Stimulated activated CD4-positive, alpha-beta T cell treated with anti-CD3 and anti-CD28 coated beads, TNF-alpha, amount 100 ng/mL, for 24 hours (primary cell): ENCODE measurements around the gene FOXC2.
"Not testable (repeated sequence)": the region's sequence is repeated elsewhere in the genome, so short reads cannot be mapped to it uniquely, and the experiment has no call there.

Experiments
- DNase-seq, 3 experiments: peaks; one replicate each; pipeline ENCODE4 v3.0.0-alpha.2; 2020; ENCODE audit warnings: low read depth in 3 of 3

FOXC2 gene

DNA sequence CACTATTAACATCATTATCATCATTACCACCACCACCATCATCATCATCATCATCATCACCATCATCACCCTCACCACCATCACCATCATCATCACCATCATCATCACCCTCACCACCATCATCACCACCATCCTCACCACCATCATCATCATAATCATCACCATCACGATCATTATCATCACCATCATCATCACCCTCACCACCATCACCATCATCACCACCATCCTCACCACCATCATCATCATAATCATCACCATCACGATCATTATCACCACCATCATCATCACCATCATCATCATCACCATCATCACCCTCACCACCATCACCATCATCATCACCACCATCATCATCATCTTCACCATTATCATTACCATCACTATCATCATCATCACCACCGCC is 21.3 kb downstream of the FOXC2 start:
- not testable (repeated sequence) for DNase-seq

DNA sequence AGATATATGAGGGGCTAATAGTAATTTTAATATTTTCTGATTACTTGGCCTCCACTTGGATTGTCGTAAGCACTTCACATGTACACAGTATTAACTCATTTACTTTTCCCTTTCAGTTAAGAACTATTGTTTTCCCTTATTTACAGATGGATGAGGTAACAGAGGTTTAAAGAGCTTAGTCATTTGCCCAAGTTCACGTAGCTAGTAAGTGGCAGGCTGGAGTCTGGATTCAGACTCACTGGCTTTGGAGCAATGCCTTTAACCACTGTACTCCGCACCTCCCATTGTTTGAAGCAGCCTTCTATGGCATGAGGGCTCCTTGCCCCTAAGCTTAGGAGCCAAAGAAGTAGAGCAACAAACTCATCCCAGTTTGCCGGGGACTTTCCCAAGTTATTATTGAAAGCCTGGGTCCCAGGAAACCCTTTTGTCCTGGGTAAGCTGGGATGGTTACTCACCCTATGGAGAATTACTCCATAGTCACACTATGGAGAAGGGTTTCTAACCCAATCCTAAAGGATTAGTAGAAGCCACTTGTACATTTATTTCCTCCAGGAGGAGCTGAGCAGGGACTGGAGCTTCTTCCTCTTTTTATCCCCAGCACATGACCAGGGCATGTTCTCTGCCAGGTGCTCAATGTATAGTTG is 24.0 kb downstream of the FOXC2 start:
- DNase-seq, result no peak

DNA sequence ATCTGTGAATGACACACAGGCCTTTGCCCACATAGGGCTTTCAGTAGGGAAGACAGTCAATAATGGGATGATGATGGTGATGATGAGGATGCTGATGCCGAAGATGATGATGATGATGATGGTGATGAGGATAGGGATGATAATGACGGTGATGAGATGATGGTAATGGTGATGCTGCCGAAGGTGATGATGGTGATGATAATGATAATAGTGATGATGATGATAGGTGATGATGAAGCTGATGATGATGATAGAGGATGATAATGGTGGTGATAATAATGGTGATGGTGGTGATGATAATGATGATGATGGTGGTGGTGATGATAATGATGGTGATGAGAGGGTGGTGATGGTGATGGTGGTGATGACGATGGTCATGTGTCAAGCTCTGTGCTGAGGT is 24.6 kb downstream of the FOXC2 start:
- DNase-seq, result no peak

DNA sequence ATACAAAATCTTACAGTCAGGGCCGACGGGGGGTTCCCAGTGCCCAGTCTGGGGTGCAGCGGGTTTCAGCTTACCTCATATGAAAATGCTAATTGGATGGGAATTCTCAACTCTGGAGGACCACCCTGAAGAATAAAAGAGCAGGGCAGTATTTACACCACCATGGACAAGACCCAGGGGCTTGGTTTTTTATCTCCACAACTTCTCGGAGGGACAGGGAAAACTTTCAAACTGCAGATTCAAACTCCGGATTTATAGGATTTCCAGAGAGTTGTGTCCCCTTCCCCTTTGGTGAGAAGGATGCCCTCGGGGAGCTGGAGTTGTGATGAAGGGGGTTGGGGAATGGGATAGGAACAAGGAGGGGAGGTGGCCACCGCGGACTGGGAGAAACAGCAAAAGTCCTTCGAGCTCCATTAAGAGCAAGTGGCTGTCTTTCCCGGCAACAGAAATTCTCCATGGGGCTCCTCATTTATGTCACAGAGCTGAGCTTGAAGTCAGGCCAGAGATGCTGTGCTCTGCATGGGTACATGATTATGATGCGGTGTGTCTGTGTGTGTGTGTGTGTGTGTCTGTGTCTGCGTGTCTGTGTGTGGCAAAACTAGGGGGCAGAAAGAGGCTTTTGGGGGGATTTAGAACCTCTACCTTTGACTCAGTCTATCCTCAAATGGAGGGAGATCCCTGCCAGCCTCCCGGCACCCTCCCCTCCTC is 27.4 kb downstream of the FOXC2 start:
- DNase-seq, result no peak

DNA sequence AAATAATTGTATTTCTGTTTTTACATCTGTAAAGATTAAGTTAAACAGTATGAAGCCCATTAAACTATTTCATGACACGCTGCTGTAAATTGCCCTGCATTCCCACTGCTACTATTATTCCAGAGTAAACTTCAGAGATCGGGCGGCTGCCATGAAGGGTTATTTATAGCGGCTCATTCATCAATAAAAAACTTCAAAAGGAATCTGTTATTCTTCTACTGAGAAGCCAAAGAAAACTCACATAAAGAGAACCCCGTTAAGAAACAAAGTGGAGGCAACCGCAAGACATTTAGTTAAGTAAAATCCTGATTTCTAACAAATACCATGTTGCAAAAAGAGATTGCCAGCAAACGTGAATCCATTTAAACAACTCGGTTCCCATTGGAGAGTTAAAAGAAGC is 28.1 kb downstream of the FOXC2 start:
- DNase-seq, result no peak

DNA sequence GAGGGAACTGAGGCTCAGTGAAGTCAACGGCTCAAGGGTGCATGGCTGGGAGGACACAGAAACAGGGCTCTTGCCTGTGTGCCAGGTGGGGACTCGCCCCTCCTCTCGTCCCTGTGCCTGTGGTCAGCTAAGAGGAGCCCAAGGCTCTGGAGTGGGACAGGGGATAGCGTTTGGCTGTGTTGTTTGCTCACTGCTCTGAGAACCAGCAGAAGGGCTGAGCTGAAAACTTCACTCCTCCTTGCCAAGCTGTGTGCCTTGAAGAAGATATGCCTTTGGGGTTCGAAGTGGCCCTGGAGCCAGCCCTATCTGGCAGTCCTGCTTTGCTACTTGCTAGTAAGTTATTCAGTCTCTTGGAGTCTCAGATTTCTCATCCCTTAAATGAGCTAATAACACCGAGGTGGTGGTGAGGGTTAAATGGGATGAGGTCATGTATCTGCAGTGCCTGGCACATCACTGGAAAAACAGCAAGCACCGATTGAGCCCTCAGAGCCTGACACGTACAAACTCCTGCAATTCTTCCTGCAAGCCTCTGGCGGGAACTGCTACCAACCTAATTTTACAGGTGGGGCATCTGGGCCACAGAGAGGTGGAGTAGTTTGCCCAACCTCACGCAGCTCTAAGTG is 29.5 kb downstream of the FOXC2 start:
- no peak for DNase-seq

DNA sequence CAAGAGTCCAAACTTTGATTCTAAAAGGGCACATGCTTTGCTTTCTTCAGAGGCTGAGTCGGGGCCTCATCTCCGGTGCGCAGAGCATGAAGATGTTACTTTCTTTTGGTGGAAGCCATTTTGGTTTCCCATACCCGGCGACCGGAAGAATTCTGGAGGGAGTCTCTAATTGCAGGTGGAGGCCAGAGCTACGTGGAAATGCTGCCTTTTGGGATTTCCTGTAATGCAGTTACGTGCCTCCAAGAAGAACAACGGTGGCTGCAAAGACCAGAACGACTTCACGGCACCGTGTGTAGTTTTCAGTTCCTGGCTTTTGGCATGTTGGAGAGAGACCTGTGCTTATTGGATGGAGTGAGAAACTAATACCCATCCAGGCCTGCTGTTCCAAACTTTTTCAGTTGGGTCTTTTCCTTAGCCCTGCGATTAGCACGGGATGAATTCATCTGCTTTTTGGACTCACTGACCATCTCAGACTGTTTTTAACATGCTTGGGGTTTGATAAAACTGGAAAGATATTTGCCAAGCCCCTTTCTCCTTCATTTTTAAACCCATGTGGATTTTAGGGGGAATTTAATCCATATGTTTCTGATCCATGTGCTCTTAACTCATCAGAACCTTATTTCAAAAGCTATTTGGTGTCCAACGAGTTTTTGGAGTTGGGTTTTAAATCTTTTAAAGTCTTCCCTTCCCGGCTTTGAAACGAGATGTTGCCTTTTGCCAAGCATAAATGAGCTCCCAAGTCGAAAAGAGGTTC is 30.7 kb downstream of the FOXC2 start:
- DNase-seq, result no peak

DNA sequence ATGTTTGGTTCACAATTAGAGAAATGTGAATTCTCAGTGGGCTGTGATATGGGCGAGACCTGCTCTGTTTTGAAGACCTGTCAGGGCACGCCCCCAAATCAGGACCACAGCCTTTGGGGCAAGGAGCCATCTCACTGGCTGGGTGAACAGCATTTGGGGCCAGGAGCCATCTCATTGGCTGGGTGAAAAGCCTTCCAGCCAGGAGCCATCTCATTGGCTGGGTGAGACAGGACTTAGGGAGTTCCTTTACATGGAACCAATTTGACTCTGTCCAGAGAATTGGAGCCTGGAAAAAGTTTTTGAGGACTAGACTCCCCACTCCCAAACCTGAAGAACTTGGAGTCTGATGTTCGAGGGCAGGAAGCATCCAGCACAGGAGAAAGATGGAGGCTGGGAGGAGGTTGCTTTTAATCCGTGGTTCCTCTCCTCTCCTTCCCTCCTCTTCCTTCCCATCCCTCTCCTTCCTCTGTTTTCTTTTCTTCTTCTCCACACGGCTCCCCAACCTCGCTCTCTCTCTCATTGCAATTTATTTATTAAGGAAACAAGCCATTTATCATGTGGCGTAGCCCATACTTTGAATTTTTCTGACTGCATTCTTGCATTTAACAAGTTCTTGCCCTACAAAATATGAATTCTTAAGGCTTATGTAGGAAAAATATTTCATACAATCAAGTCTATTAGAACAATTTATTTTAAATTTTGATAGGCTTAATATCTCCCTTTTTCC is 31.4 kb downstream of the FOXC2 start:
- DNase-seq, result no peak

DNA sequence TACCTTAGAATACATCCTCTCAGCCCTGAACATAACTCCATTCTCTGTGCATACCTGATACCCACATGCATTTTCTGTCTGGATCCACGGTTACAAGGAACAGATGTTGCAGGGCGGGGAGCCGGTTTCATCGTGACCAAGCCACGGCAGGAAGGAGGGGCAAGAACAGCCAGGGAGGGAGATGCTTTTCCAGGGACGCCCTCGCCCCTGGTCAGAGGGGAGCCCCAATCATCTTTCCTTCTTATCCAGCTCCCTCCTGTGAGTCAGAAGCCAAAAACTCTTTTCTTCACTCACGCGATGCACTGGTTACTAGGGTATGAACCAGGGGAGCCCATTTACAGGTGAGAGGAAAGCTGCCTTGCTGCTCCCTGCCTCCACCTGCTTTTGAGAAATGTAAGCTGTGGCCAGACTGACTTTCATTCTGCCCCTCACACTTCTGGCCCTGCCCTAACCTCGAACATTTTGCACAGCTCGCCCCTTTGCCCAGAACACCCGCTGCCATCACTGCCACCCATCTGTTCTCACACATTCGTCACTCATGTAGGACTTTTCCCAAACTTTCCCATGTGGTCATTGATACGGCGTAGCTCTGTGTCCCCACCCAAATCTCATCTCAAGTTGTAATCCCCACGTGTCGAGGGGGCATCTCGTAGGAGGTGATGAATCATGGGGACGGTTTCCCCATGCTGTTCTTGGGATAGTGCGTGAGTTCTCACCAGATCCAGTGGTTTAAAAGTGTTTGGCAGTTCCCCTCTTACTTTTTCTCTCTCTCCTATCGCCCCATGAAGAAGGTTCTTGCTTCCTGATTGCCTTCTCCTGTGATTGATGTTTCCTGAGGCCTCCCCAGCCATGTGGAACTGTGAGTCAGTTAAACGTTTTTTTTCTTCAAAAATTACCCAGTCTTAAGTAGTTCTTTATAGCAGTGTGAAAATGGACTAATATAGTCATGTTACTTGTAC is 32.3 kb downstream of the FOXC2 start:
- DNase-seq, result no peak

DNA sequence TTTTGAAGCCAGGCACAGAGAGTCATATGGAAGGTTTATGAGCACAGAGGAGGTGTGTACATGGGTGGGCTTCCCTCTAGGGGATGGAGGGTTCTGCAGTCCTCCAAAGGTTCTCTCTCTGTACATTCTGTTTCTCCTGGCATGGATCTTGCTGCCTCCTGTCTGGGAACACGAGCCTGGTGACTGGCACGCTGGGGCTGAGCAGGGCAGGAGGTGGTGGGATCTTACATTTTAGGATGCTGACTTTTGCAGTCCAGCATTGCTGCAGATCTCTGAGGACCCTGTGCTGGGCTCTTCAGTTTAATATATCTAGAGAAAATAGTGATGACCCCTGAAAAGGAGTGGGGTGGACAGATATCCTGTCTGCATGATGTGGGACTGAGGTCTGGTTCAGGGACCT is 34.7 kb downstream of the FOXC2 start:
- no peak for DNase-seq

DNA sequence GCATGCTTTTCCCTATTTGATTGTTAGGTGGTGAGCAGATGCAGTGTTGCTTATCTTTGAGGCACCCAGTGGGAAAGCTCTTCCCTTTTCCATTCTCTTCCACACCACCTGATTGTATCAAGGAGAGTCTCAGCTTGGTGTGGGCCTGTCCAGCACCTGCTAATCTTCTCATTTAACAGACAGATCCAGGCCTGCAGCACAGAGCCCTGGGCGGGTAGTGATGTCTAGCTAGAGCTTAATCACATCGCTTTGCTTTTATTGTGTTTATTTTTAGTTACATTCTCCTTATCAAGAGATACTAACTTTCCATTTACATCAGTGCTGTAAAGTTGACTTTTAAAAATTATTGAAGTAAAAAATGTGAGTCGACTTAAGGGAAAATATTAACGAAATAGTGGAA is 35.9 kb downstream of the FOXC2 start:
- DNase-seq, result no peak

DNA sequence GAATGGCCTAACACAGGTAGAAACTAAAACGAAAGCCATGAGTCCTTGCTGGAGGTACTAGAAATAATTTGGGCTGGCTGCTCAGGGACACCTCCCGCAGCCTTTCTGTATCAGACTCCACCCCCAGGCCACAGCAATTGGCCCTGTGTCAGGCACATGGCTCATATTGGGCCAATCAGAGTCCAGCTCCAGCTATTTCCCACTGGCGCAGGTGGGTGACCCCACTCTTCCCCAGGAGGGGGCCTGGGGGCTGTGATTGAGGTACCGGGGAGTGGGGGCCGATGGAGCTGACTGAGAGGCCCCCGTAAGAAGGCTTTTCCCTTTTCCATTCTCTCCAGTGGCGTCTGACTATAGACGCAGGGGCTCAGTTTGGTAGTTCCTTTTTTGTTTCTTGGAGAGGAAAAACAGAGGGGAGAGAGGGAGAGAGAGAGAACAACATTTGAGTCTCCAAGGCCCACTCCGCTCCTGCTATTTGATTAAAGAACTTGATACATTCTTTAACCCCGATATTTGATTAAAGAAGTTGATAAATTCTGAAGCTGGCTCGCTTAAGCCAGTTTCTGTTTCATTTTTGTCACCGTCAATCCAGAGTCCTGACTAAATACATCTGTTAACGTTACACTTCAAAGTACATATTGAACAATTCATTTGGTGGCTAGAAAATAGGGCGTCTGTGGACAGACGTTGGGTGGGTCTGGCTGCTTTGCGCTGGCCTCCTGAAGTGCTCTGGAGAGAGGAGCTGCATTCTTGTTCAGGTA is 38.0 kb downstream of the FOXC2 start:
- DNase-seq, result peak in 2 of 3 experiments; percentile 6 to 9

DNA sequence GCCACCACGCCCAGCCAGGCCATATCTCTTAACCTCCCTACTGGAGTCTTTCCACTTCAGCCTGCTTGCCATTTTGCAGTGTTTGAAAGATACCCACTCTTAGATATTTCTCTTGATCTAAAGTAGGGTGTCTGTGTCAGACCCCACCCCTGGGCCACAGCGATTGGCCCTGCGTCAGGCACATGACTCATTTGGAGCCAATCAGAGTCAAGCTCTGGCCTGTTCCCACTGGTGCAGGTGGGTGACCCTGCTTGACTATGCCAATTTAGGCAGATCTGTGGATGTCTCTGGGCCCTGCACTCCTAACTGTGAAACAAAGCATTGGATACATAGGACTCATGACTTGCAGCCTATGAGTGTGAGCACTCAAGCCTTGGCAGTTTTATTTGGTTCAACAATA is 39.3 kb downstream of the FOXC2 start:
- no peak for DNase-seq

DNA sequence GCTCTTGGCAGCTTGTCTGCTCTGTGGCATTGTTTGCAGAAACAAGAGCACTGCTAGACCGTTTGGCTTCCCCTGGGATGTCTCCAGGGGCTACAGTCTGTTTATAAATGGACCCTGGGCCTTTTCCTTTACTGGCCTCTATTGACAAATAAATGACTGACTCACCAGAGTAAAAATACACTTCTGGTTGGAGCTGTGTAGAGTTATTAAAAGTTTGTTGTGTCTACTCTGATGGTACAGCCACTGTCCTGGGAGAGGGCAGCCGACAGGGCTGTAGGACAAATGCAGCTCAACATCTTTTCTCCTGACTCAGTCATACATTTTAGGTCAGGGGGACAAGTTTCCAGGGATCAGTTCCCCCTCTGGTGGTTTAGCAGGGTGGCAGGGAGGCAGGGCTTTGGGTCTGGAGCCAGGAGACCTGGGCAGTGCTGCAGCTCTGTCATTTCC is 41.7 kb downstream of the FOXC2 start:
- no peak for DNase-seq

DNA sequence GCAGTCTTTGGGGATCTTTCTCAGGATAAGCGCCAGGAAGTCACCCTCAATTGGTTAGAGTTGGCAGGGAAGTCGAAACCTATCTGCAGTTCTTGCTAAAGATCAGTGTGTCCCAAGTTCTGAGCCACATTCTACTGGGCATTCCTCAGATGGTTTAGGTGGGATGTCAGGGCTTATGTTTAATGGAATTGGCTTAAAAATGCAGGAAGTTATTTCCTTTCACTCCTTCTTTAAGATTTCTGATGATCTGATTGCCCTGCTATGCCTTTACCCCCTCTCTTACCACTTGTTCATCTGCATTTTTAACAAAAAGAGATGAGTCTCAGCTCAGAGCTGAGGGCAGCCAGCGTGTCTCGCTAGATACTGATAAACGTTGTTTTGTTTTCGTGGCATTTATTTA is 42.5 kb downstream of the FOXC2 start:
- DNase-seq, result no peak

DNA sequence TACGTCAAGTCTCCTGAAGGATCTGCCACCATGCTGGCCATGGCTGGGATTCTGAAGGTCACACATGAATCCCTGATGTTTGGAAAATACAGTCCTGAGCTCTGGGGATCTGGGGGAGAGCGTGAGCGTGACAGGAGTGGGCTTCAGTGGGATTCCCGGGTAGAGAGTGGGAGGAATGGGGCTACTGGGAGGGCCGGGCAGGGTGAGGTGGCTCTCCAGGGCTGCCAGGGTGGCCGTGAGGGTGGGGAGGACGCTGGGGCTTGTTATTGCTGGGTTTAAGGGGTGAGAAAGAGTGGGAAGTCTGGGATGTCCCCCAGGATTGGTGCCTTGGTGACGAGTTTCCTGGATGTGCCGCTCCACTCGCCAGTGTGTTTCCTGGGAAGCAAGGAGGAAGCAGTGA is 43.0 kb downstream of the FOXC2 start:
- DNase-seq, result no peak

DNA sequence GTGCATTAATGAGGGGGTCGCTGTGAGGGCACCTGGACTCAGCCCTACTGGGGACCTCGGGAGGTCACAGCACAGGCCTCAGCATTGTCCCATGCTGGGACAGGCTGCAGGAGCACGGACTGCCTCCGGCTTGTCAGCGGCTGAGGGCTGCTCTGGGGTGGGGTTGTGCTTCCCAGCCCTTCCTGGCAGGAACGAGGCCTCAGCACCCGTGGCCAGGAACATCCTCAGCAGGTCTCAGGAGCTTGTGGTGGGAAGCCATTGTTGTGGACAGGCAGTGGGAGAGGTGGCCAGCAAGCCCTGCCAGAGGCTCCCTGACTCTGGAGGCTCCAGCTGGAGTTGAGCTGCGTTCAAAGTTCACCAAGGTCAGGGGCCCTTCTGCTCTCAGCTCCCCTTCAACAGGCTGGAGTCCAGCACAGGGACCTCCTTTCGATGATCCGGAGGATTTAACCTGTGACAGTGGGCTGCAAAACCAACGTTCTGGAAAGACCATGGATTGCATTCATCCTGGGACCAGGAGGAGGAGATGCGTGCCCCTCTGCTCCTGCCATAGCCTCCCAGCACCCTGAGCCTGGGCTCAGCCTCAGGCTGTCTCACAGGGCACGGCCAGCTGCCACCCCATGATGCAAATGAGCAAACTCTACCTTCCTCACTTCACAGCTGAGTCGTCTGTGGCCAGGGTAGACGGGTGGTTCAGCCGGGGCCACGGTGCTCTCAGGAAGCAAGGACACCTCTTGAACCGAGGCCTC is 44.3 kb downstream of the FOXC2 start:
- no peak for DNase-seq

DNA sequence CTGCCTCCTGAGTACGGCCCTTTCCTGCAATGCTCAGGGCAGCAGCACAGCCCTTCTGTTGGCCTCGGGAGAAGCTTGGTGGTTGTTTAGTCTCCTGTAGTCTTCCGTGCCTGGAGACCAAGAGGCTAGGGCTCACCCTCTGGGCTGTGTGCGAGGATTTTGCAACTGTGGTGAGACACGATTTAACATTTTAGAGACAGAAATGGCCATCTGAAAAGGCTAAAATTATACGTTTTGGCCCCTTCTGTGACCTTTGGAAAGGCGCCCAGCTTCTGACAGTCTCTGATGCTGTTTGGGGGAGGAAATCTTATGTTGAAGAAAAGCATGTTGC is 44.9 kb downstream of the FOXC2 start:
- no peak for DNase-seq

DNA sequence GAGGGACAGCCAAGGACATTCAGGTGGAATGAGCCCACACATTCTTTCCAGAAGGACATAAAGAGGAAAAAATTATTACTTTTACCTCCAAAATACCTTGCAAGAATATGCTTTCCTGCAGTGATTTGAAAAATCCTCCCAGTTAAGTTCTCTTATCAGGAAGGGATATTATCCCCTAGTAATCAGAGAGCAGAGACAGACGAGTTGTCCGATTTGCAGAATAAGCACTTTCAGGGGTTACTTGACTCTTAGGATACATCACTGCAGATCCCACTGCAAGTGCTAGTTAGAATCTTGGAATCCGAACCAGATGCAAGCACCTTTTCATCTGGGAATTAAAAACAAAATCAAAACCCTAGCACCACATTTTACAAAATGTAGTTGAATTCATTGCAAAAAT is 45.3 kb downstream of the FOXC2 start:
- DNase-seq, result no peak
